Posterior vena cava (tissue), 2 donors: Measurements from ENCODE around the gene MAK. TPM values are rescaled to one million over a fixed set of nuclear protein-coding genes. Genes with fewer than 3 reads are reported as not detected.
"Not testable (repeated sequence)": the region's sequence is repeated elsewhere in the genome, so short reads cannot be mapped to it uniquely, and the experiment has no call there.

Experiments
- DNase-seq: peaks from one replicate; pipeline ENCODE4 v3.0.0-alpha.2; 2020; ENCODE audit warnings: low spot score
- intact Hi-C, 2 donors: fragments of 100-400 bp; cut with DNase I; formaldehyde crosslinking; loops; one replicate each; pipeline versions ENCODE4 v1.14.1 to v1.14.2; 2022 to 2023
- total RNA-seq, 2 donors: library from RNA; stranded (reverse); fragmentation: NEBNext Ultra II Directional; extraction: Animal tissue kit (Norgen Biotek cat#: 25700); gene quantifications; one replicate each; pipeline ENCODE4 v1.2.1, GENCODE V29; 2021
- donor health status: DM: yes; HTN: yes; CAD: no.
- donor health status: DM: yes; HTN: yes; CAD: no.

Gene MAK
- total RNA-seq, 2 donors from 2014 or later, result 0.14 to 0.28 TPM

DNA sequence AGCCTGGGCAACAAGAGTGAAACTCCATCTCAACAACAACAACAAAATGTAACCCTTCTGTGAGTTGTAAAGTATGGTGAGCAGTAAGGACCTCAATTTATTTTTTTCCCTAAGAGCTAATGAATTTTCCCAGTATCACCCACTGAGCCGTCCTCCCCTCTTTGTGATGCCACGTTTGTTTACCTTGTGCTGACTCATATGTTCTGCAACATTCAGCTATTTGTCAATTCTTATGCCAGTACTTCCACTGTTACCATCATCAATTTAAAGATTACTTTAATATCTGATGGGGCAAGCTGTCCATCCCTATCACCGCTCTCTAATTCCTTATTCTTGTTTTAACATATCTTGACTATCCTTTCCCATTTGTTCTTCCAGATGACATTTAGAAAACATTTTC is 37.5 kb downstream of the MAK start:
- DNase-seq, result no peak
- intact Hi-C loops, result loop anchor here in 1 of 2 donors (10.0 kb wide), 1 partner anchor 316 kb away; no protein-coding TSS in a partner anchor

DNA sequence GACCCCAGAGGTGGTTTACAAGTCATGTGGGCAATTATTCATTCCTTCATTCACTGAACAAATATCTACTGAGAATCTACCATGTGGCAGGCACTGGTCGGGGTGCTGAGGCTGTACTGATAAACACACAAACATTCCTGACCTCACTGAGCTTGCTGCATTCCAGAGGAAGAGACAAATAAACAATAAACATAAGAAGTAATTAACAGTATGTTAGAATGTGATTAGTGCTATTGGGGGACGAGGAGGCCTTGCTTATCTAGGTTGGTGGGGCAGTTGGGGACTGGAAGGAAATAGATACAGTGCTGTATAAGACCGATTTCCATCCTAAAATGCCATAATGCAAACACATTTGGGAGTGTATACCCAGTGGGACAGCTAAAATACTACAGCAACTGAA is 44.1 kb downstream of the MAK start:
- intact Hi-C loops, result no loop called here
- no peak for DNase-seq

DNA sequence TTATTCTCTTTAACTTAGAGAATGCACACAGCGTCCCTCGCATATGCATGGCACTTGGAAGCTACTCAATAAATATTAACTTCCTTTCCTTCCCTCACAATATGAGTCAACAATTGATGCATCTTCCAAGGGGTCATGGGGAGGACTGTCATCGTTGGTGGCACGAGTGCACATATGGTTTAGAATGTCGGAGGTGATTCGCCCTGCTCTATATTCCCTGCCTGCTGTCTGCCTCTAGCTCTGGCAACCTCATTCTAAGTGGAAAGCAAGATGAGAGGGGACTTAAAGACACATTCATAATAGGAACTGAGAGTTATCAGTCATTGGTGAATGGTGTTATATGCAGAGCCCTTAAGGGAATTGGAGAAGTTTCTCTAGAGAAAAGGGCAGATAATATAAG is 44.6 kb downstream of the MAK start:
- intact Hi-C loops, result no loop called here

DNA sequence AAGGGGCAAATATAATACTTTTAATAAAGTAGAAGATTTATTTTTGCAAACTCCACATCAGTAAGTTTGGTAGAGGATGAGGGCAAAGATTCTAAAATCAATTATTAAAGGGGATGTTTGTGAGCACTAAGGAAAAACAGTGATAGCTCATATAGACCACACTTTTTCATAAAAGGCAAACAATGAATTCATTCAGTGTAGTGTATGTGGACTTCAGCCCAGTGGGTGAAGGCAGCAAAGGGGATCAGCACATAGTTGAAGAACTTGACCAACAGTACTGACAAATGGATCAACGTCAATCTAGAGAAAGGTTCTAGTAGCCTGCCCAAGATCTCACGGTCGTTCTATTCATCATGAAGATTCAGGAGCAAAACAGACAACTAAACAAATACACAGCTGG is 45.3 kb downstream of the MAK start:
- intact Hi-C loops, result no loop called here
- DNase-seq, result no peak

More for the DNA sequence above, 44.6 kb downstream of the MAK start:
- DNase-seq, result no peak

DNA sequence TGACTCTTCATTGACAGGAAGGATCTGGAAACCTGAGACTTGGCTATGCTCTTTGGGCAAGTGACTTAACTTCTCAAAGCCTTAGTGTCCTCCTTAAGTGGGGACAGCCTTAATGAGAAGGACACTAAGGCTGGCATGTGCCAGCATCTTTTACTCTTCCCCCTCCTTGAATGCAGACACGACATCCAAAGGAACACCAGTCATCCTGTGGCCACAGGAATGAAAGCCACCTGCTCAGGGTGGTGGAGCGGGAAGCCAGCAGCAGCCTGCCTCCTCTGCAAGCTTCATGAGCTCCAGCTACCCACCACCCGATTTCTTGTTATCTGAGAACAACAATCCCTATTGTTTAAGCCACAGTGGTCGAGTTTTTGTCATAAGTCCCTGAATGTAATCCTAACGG is 46.2 kb downstream of the MAK start:
- intact Hi-C loops, result no loop called here
- no peak for DNase-seq

DNA sequence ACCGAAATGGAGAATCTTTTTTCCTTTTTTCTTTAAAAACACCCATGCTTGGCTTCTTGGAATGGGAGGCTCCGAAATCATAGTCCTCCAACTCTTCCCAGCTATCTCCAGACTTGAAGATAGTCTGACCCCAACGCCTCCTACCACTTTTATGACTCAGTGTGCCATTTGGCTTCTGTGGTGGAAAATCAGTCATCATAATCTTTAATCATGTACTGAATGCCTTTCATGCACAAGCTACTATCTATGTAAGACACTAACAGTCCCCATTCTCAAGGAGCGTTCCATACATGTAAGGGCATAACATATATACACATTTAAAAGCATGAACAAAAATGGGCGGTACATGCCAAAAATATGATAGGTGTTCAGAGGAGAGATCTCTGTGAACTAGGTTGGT is 46.7 kb downstream of the MAK start:
- intact Hi-C loops, result no loop called here
- DNase-seq, result no peak

DNA sequence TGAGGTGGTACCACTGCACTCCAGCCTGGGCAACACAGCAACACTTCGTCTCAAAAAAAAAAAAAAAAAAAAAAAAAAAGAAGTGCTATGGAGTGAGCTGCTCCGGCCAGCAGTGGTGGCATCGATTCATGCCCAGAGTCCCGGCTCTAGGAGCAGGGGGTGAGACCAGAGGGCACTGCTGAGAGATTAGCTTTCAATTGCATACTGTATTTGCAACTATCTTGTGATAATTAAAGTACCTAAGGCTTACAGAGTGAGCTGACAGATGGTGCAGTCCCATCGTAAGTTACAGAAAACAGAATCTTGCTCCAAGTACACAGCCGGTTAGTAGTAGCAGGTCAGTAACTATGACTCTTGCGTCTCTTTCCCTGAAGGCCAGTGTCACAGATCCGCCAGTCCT is 59.3 kb downstream of the MAK start:
- intact Hi-C loops, result no loop called here
- no peak for DNase-seq

DNA sequence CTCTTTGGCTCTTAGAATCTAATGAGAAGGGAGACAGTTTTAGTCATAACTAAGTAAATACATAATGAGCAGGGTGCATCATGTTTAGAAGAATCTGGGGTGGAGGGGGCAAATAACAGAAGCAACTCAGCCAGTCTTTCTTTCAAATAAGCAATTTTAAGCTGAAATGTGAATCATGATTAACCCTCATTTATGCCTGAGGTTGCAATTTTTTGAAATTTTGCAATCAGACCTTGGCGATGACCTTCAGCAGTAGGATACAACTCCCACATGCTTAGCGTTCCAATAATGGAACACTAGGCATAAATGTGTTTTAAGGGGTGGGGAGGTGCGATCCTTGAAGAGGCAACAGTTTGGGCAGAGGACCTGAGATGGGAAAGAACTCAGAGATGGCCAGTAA is 60.1 kb downstream of the MAK start:
- no peak for DNase-seq

DNA sequence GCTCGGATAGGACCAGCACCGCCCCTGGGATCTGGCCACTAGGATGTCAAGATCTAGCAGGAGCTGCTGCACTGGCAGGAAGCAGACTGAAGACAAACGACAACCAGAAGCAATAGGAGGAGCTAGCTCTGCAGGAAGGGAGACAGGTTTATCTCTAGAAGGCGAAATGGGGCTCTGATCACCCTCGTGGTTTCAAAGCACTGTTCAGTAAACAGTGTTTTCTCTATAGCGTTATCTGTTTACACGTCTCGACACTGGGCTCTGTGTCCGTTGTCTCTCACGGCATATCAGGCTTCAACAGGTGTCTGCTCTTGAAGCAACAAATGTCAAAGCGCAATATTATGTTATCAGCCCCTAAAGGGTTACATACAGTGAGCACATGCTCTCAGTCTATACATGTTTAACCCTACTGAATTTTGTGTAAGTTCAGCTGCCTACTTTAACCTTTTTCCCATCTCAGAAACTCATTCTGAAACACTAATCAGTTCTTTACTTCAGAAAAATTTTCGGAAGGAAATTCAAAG is 66.9 kb downstream of the MAK start:
- DNase-seq, result no peak
- intact Hi-C loops, result no loop called here

More for the DNA sequence above, 60.1 kb downstream of the MAK start:
- intact Hi-C loops, result no loop called here

DNA sequence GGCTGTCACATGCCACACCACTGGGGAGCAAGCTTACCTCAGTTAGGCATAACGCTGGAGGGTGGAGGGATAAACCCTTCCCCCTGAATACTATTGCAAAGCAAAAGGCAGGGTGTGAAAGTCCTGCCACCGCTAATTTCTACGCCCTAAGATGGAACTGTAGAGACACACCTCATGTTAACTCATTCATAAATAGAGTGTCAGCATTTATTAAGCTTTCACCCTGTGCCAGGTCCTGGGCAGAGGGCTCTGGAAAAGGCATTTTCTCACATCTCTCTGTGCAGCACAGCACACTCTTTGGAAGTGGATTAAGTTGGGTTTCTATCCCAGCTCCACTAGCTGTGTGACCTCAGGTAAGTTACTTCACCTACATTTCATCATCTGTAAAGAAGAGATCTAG is 68.9 kb downstream of the MAK start:
- DNase-seq, result no peak
- intact Hi-C loops, result no loop called here

DNA sequence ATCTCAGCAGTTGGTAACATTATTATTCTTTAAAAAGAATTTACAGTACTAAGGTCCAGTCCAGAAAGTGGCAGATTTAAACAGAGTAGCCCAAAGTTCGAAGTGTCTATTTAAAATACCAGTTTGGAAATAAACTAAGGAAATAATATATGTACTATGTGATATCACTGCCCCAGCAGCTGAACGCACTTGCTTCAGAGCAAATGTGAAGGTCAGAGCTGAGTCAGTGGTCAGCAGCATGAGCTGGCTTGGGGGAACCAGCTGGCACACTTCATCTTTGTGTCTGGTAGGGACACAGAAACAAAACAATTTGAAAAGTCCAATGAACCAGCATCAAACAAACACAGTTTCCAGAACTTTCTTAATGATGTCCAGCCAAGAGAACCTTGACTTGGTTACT is 75.3 kb downstream of the MAK start:
- intact Hi-C loops, result no loop called here
- no peak for DNase-seq

DNA sequence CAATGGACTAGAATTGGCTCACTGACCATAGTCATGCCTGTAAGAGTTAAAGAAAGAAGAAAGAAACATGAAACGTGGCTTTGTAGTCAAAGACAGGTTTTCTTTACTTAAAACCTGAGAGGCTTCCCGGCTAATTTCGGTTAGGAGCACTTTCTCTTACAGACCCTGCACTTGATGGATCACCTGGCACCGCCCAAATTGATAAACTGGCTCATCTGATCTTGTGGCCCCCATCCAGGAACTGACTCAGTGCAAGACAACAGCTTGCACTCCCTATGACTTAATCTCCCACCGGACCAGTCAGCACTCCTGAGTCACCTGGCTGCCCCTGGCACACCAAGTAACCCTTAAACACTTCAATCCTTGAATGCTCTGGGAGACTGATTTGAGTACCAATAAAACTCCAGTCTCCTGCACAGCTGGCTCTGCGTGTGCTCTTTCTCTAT is 78.4 kb downstream of the MAK start:
- DNase-seq, result no peak

DNA sequence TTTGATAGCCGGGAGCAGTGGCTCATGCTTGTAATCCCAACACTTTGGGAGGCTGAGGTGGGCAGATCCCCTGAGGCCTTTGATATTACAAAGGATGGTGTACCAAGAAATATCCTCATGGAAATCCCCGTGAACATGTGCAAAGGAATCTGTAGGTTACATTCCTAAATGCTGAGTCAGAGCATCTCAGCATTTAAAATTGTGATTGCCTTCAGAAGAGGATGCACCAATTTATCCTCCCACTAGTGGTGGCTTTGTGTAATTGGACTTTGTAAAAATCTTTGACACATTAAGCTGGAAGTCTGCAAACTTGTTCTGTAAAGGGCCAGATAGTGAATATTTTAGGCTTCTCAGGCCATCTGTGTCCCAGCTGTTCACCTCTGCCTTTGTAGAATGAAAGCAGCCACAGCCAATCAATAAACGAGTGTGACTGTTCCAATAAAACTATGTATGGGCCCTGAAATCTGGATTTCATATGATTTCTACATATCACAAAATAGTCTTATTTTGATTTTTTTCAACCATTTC is 79.0 kb downstream of the MAK start:
- intact Hi-C loops, result no loop called here
- DNase-seq, result no peak

More for the DNA sequence above, 78.4 kb downstream of the MAK start:
- intact Hi-C loops, result no loop called here

DNA sequence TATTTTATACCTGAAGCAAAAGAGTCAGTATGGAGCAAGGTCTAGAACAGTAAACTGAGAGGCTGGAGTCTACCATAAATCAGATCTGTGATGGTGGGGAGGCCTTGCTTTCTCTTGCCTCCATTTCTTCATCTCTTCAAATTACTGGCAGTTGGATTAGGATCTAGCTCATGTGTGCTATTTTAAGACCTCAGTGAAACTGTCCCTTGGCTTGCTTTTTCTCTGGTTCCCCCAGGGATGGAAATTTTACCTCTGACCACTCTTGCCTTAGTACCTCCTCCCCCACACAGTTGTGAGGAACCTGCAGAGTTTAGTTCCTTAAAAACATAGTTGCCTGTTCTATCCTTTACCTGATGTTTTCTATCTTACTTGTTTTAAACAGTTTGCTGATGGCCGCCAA is 82.3 kb downstream of the MAK start:
- intact Hi-C loops, result no loop called here
- DNase-seq, result no peak

DNA sequence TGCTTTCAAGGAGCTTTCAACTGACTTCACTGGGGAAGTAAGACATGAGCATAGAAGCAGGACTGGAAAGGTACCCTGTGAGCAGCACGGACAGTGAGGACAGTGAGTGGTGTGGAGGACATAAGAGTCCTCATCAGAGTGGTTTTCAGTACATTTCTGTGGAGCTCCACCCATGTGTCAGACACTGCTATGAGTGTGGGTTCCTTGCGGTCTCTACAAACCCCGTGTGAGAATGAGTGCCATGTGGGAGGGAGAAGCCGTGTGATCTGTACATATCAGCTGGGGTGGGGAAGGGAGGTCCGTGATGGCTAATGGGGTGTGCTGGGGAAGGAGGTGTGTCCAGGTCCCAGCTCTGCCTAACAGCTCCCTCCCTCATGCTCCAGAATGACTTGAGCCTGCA is 86.6 kb downstream of the MAK start:
- intact Hi-C loops, DNase-seq: not testable (repeated sequence)

DNA sequence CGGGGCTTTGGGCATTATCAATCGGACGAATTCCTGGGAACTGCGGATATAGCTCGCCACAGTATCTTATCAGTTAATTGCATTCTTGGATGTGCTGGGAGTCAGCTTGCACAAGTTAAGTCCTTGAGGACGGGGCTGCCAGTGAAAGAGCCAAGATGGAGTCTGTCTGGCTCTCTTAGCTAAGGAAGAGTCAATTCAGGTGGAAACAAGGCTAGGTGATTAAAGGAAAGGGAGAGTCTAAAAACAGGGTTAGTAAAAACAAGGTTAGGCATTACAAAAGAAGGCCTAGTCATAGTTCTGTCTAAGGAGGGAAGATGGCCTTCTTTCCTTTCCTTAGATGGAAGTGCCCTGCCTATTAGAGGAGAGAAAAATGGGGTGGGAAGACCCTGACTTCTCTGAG is 87.8 kb downstream of the MAK start:
- intact Hi-C loops, result not testable (repeated sequence)

DNA sequence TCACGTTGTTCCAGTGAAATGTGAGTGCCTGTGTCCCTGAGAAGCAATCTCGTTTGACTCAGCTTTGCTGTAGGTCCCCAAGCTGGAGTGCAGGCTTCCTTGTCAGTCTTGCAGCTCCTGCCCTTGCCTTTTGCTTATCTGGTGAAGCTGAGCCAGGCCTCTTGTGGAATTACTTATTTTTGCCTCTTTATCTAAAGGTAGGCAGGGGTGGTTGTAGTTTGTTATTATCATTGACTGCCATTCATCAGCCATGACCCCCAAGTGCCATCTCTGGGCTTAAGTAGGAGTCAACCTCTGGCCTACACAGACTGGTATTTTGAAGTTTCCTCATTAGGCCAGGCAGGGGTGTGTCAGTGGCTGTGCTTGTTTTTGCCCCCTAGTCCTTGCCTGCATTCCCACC is 88.6 kb downstream of the MAK start:
- intact Hi-C loops, result no loop called here

More for the DNA sequence above, 87.8 kb downstream of the MAK start:
- DNase-seq, result not testable (repeated sequence)

DNA sequence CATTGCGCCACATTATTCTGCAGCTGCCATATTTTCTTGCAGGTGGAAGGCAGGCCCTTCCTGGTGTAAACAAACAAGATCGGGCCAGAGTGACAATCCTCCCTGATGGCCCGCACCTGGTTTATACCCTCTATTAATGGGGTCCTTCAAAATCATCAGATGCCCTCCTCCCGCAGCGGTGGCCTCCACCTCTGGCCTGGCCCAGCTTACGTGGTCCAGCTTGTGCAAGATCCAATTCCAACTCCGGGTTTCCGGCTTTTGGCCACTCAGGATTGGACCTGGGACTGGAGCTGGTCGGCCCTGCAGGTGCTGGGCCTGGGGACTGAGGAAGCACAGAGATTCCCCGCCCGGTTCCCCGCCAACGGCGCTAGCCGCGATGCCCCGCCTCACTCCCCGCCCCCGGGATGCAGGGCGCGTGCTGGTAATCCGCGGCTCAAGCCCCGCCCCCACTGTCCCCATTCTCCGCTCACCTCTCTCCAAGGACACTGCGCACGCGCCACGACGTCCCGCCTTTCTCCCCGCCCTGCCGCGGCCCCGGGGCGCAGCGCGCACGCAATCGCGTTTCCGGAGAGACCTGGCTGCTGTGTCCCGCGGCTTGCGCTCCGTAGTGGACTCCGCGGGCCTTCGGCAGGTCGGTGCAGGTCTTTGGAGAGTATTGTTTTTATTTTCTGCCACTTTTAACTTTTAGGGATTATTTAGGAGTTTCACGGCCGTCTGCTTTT is 90.9 kb downstream of the MAK start, which contains the start of gene TMEM14B:
TSS of gene TMEM14B (plus strand) at position 555 of the 722 bp plus-strand sequence. CDS start 1,441 bp downstream, outside the sequence.
- intact Hi-C loops, result no loop called here
- peak; percentile 100 for DNase-seq

More for the DNA sequence above, 88.6 kb downstream of the MAK start:
- no peak for DNase-seq

DNA sequence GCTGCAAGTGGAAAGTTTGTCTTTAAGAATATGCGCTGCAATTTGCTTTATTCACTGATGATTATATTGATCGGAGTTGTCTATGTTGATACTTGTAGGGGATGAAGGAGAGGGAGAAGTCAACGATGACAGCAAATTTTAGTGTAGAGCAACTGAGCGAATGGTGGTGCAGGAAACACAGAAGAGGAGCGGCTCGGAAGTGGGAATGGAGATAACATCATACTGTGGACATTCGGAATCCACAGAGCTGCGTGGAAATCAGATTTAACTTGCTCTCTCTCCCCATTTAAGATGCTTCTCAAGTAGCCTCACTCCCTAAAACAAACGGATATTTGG is 91.5 kb downstream of the MAK start:
- DNase-seq, result no peak
- intact Hi-C loops, result no loop called here

DNA sequence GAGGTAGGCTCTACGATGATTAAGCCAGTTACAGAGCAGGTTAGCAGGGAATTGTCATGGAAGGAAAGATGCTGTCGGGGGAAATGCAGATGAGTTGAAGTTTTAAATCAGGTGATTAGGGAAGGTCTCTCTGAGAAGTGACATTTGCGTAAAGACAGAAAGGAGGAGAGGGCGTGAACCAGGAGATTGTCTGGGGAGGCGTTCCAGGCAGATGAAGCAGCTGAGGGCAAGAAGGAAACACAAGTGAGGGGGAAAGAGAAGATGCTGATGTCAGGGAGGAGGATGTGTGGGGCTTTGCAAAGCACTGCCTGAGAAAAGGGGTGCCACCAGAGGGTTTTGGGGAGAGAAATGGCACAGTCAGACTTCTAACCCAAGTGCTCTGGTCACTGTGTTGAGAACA is 93.2 kb downstream of the MAK start:
- intact Hi-C loops, result no loop called here
- no peak for DNase-seq

DNA sequence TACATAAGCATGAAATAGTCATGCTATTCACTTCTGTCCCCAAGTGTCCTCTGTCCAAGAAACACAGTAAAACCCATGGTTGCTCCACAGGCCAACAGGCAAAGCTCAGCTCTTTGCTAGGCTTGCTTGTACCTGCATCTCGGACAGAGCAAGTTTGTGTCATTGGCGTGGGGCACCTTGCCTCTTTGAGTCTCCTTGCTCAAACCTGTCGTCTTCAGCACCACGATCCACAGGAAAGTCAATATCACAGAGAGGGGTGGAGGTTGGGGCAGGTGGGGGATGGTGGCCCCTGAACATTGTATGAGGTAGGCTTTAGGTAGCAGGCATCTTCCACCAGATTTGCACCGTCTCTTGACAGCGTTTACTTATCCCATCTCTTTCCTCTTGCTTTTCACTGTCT is 94.8 kb downstream of the MAK start:
- no peak for DNase-seq
- intact Hi-C loops, result no loop called here
